Glutamatergic neuron (in vitro differentiated cells): ENCODE measurements around the gene MYCBPAP. TPM values are rescaled to one million over a fixed set of nuclear protein-coding genes. Genes with fewer than 3 reads are reported as not detected.
A peak's percentile ranks its signal among the peaks of the same experiment; 100 is the strongest.

ENCODE experiments used
- DNase-seq: peaks from one replicate; pipeline ENCODE4 v3.0.0; 2022
- H3K27ac Mint-ChIP-seq: one replicate; pipeline ENCODE4 v1.8.0; 2020; ENCODE audit warnings: mild to moderate bottlenecking, mixed read lengths, inconsistent platforms; ENCODE audit not compliant: unreplicated experiment
- H3K27me3 Mint-ChIP-seq: one replicate; pipeline ENCODE4 v1.8.0; 2020; ENCODE audit warnings: mild to moderate bottlenecking, moderate library complexity, mixed read lengths, inconsistent platforms; ENCODE audit not compliant: unreplicated experiment
- H3K36me3 Mint-ChIP-seq: one replicate; pipeline ENCODE4 v1.8.0; 2020; ENCODE audit warnings: mild to moderate bottlenecking, mixed read lengths, inconsistent platforms; ENCODE audit not compliant: unreplicated experiment
- H3K4me1 Mint-ChIP-seq: one replicate; pipeline ENCODE4 v1.8.0; 2020; ENCODE audit warnings: mild to moderate bottlenecking, low read depth, mixed read lengths, inconsistent platforms; ENCODE audit not compliant: unreplicated experiment
- H3K4me3 Mint-ChIP-seq: one replicate; pipeline ENCODE4 v1.8.0; 2020; ENCODE audit warnings: mild to moderate bottlenecking, mixed read lengths, inconsistent platforms; ENCODE audit not compliant: unreplicated experiment
- H3K9me3 Mint-ChIP-seq: one replicate; pipeline ENCODE4 v1.8.0; 2020; ENCODE audit warnings: mild to moderate bottlenecking, moderate library complexity, mixed read lengths, inconsistent platforms; ENCODE audit not compliant: unreplicated experiment
- total RNA-seq: library from RNA; stranded (reverse); fragmentation: NEBNext Ultra II Directional; extraction: Animal tissue kit (Norgen Biotek cat#: 25700); gene quantifications from one replicate; pipeline ENCODE4 v1.2.1, GENCODE V29; 2021; ENCODE audit not compliant: unreplicated experiment
- TF ChIP-seq, protein P1 (sequence below): fragments of 200-600 bp; sonication (generic); IDR thresholded peaks from one replicate; pipeline ENCODE4 v1.5.0; 2021; ENCODE audit not compliant: partially characterized antibody, unreplicated experiment

MYCBPAP gene
- total RNA-seq, 1 donor from 2014 or later: 2.5 TPM

DNA sequence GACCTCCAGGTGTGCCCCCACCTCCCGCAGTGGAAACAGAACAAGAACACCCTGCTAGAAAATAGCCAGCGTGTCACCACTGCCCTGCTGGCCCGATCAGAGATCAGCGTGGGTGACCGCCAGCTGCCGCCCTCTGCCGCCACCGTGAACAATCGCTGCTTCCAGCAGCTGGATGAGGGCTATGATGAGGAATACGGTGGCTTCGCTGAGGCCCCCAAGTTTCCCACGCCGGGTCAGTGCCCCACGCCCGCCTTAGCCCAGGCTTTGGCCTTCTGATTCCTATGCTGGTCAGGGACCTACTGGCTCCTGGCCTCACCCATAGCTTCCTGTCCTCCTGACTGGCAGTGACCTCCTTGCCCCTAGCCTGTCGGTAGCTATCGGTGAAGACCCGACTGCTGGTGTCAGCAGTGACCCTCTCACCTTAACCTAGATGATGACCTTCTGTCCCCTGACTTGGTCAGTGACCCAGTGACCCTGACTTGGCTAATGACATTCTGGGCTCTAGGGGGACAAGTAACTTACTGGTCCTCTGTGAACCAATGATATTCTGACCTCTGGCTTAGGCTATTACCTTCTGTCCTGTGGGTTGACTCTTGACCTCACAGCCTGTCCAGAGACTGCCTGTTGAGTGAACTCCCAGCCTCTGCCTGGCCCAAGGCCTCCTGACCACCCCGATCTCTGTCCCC lies 41.2 kb downstream of the MYCBPAP start:
- Mint-ChIP-seq H3K4me1 (peaks cover 5% of the 10 kb centered on the region), H3K27ac (no peak overlapping the region)

DNA sequence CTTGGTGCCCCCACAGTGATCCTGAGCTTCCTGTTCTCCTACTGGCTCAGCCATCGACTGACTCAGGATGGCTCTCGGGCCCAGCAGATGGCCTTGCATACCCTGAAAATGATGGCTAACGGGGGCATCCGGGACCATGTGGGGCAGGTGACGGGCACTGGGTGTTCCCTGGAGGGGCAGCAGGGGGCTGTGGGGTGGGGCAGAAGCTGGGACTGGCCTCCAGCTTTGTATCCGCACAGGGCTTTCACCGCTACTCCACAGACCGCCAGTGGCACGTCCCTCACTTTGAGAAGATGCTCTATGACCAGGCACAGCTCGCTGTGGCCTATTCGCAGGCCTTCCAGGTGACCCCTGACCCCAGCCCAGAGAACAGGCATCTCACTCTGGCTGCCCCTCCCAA lies 41.7 kb downstream of the MYCBPAP start:
- Mint-ChIP-seq H3K27me3 (peaks cover 10% of the 10 kb centered on the region), H3K36me3 (no peaks in the 10 kb centered on the region), H3K4me3 (no peak overlapping the region), H3K4me1 (peaks cover 11% of the 10 kb centered on the region), H3K27ac (no peak overlapping the region), H3K9me3 (peaks cover 9% of the 10 kb centered on the region)
- no peak for DNase-seq
- TF ChIP-seq, protein P1, sequence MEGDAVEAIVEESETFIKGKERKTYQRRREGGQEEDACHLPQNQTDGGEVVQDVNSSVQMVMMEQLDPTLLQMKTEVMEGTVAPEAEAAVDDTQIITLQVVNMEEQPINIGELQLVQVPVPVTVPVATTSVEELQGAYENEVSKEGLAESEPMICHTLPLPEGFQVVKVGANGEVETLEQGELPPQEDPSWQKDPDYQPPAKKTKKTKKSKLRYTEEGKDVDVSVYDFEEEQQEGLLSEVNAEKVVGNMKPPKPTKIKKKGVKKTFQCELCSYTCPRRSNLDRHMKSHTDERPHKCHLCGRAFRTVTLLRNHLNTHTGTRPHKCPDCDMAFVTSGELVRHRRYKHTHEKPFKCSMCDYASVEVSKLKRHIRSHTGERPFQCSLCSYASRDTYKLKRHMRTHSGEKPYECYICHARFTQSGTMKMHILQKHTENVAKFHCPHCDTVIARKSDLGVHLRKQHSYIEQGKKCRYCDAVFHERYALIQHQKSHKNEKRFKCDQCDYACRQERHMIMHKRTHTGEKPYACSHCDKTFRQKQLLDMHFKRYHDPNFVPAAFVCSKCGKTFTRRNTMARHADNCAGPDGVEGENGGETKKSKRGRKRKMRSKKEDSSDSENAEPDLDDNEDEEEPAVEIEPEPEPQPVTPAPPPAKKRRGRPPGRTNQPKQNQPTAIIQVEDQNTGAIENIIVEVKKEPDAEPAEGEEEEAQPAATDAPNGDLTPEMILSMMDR: no peak

More for the DNA sequence above, 41.2 kb downstream of the MYCBPAP start:
- peaks cover 5% of the 10 kb centered on the region for H3K9me3 Mint-ChIP-seq
- no peaks in the 10 kb centered on the region for H3K36me3 Mint-ChIP-seq
- TF ChIP-seq, protein P1: no peak
- H3K27me3 Mint-ChIP-seq: peaks cover 12% of the 10 kb centered on the region
- H3K4me3 Mint-ChIP-seq: no peak overlapping the region
- no peak for DNase-seq

DNA sequence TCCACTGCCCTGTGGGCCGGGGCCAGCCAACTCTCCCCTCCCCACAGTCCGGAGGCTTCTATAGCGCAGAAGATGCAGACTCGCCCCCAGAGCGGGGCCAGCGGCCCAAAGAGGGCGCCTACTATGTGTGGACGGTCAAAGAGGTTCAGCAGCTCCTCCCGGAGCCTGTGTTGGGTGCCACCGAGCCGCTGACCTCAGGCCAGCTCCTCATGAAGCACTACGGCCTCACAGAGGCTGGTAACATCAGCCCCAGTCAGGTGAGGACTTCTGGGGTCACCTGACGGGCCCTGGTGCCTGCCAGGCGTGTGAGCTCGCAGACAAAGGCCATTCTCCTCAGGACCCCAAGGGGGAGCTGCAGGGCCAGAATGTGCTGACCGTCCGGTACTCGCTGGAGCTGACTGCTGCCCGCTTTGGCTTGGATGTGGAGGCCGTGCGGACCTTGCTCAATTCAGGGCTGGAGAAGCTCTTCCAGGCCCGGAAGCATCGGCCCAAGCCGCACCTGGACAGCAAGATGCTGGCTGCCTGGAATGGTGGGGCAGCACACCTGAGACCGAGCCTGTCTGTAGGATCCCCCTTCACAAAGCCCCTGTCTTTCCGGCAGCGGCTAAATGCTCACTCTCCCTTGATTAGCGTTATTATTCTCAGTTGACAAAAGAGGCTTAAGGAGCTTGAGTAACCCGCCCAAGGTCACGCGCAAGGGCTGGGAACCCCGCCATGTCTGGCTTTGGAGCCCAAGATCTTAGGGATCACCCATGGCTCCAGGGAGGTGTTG lies 42.6 kb downstream of the MYCBPAP start:
- H3K27me3 Mint-ChIP-seq: peaks cover 8% of the 10 kb centered on the region
- H3K4me3 Mint-ChIP-seq: no peak overlapping the region

DNA sequence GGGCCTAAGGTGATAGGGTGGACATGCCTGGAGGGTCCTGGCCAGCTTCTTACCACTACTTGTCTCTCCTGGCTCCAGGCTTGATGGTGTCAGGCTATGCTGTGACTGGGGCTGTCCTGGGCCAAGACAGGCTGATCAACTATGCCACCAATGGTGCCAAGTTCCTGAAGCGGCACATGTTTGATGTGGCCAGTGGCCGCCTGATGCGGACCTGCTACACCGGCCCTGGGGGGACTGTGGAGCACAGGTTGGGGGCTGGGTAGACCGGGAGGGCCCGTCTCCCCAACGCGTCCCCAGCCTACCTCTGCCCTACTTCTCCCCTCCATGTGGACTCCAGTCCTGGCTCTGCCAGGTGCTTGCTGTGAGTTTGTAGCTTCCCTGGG lies 43.2 kb downstream of the MYCBPAP start:
- TF ChIP-seq, protein P1: no peak
- no peak overlapping the region for H3K4me3 Mint-ChIP-seq
- H3K27me3 Mint-ChIP-seq: peaks cover 6% of the 10 kb centered on the region
- H3K4me1 Mint-ChIP-seq: peaks cover 17% of the 10 kb centered on the region
- H3K36me3 Mint-ChIP-seq: no peaks in the 10 kb centered on the region
- H3K9me3 Mint-ChIP-seq: peaks cover 9% of the 10 kb centered on the region
- DNase-seq: no peak
- no peak overlapping the region for H3K27ac Mint-ChIP-seq

More for the DNA sequence above, 42.6 kb downstream of the MYCBPAP start:
- DNase-seq: peak; percentile 88
- peaks cover 9% of the 10 kb centered on the region for H3K9me3 Mint-ChIP-seq
- peaks cover 16% of the 10 kb centered on the region for H3K4me1 Mint-ChIP-seq
- no peaks in the 10 kb centered on the region for H3K36me3 Mint-ChIP-seq
- H3K27ac Mint-ChIP-seq: no peak overlapping the region
- TF ChIP-seq, protein P1: peak; percentile 88

DNA sequence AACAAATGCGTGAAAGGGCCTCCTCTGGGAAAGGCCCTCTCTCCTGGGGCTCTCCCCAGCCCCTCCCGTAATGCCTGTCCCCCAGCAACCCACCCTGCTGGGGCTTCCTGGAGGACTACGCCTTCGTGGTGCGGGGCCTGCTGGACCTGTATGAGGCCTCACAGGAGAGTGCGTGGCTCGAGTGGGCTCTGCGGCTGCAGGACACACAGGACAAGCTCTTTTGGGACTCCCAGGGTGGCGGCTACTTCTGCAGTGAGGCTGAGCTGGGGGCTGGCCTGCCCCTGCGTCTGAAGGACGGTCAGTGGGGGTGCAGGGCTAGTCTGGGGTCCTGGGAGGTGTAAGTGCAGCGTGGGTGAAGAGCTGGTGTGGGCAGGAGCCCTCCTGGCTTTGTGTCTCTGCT lies 43.6 kb downstream of the MYCBPAP start:
- peaks cover 2% of the 10 kb centered on the region for H3K27me3 Mint-ChIP-seq
- no peaks in the 10 kb centered on the region for H3K36me3 Mint-ChIP-seq
- no peak overlapping the region for H3K27ac Mint-ChIP-seq
- H3K4me3 Mint-ChIP-seq: no peak overlapping the region
- peaks cover 8% of the 10 kb centered on the region for H3K9me3 Mint-ChIP-seq
- no peak for DNase-seq
- TF ChIP-seq, protein P1: no peak
- H3K4me1 Mint-ChIP-seq: peaks cover 22% of the 10 kb centered on the region
